IPS-18a (cell line): ENCODE measurements around the gene JMJD6.

Experiments
- H3K27ac ChIP-seq: one replicate; pipeline ENCODE4 v1.5.1; 2013; ENCODE audit warnings: low read length
- H3K27me3 ChIP-seq: one replicate; pipeline ENCODE4 v1.6.1; 2013; ENCODE audit warnings: mild to moderate bottlenecking, low read length; ENCODE audit not compliant: control insufficient read depth, insufficient read depth
- H3K36me3 ChIP-seq: one replicate; pipeline ENCODE4 v1.6.1; 2013; ENCODE audit warnings: low read depth, low read length; ENCODE audit not compliant: control insufficient read depth
- H3K4me1 ChIP-seq: one replicate; pipeline ENCODE4 v1.6.1; 2013; ENCODE audit warnings: low read depth, low read length; ENCODE audit not compliant: control insufficient read depth
- H3K4me3 ChIP-seq: one replicate; pipeline ENCODE4 v1.5.1; 2013; ENCODE audit warnings: low read length
- H3K9ac ChIP-seq: one replicate; pipeline ENCODE4 v1.6.1; 2013; ENCODE audit warnings: mild to moderate bottlenecking, low read length, moderate library complexity
- H3K9me3 ChIP-seq: one replicate; pipeline ENCODE4 v1.6.1; 2013; ENCODE audit warnings: low read depth, low read length; ENCODE audit not compliant: control insufficient read depth

The JMJD6 gene

GRCh38 chr17:76678330-76678729 lies 48.1 kb downstream of the JMJD6 start:
- no peak overlapping the region for H3K4me3 ChIP-seq
- H3K9me3 ChIP-seq, result no peaks in the 10 kb centered on the region
- peaks cover 2% of the 10 kb centered on the region for H3K4me1 ChIP-seq
- no peak overlapping the region for H3K9ac ChIP-seq
- no peaks in the 10 kb centered on the region for H3K36me3 ChIP-seq
- no peaks in the 10 kb centered on the region for H3K27me3 ChIP-seq
- H3K27ac ChIP-seq, result no peak overlapping the region

GRCh38 chr17:76677406-76677805 lies 49.0 kb downstream of the JMJD6 start:
- no peaks in the 10 kb centered on the region for H3K36me3 ChIP-seq
- H3K4me3 ChIP-seq, result no peak overlapping the region
- no peak overlapping the region for H3K27ac ChIP-seq
- H3K27me3 ChIP-seq, result no peaks in the 10 kb centered on the region
- no peak overlapping the region for H3K9ac ChIP-seq
- peaks cover 1% of the 10 kb centered on the region for H3K4me1 ChIP-seq
- H3K9me3 ChIP-seq, result no peaks in the 10 kb centered on the region

- Histone ChIP-seq H3K9me3 (no peaks in the 10 kb centered on the region), H3K4me3 (no peak overlapping the region), H3K9ac (no peak overlapping the region), H3K4me1 (peaks cover 3% of the 10 kb centered on the region), H3K27me3 (no peaks in the 10 kb centered on the region), H3K27ac (no peak overlapping the region), H3K36me3 (no peaks in the 10 kb centered on the region)
Measured at GRCh38 chr17:76676629-76677028, 49.8 kb downstream of the JMJD6 start.

- Histone ChIP-seq H3K4me3 (no peak overlapping the region), H3K9ac (no peak overlapping the region), H3K36me3 (no peaks in the 10 kb centered on the region), H3K27me3 (no peaks in the 10 kb centered on the region), H3K9me3 (no peaks in the 10 kb centered on the region), H3K4me1 (peaks cover 8% of the 10 kb centered on the region), H3K27ac (no peak overlapping the region)
Measured at GRCh38 chr17:76675648-76676047, 50.8 kb downstream of the JMJD6 start.

- H3K27ac ChIP-seq, result no peak overlapping the region
- no peaks in the 10 kb centered on the region for H3K36me3 ChIP-seq
- no peaks in the 10 kb centered on the region for H3K27me3 ChIP-seq
- no peaks in the 10 kb centered on the region for H3K9me3 ChIP-seq
- H3K4me3 ChIP-seq, result no peak overlapping the region
- no peak overlapping the region for H3K9ac ChIP-seq
- H3K4me1 ChIP-seq, result peaks cover 12% of the 10 kb centered on the region
Measured at GRCh38 chr17:76674600-76674999, 51.8 kb downstream of the JMJD6 start.

- peaks cover 12% of the 10 kb centered on the region for H3K4me1 ChIP-seq
- H3K36me3 ChIP-seq, result no peaks in the 10 kb centered on the region
- no peak overlapping the region for H3K9ac ChIP-seq
- no peaks in the 10 kb centered on the region for H3K27me3 ChIP-seq
- no peak overlapping the region for H3K27ac ChIP-seq
- H3K4me3 ChIP-seq, result no peak overlapping the region
- no peaks in the 10 kb centered on the region for H3K9me3 ChIP-seq
Measured at GRCh38 chr17:76673729-76674128, 52.7 kb downstream of the JMJD6 start.

- H3K4me1 ChIP-seq, result peaks cover 12% of the 10 kb centered on the region
- no peaks in the 10 kb centered on the region for H3K27me3 ChIP-seq
- H3K9ac ChIP-seq, result no peak overlapping the region
- no peaks in the 10 kb centered on the region for H3K36me3 ChIP-seq
- H3K9me3 ChIP-seq, result no peaks in the 10 kb centered on the region
- H3K27ac ChIP-seq, result no peak overlapping the region
- H3K4me3 ChIP-seq, result peak overlapping the region; percentile 73
Measured at GRCh38 chr17:76672892-76673291, 53.5 kb downstream of the JMJD6 start.

GRCh38 chr17:76672270-76672851 lies 54.0 kb downstream of the JMJD6 start:
- peaks cover 12% of the 10 kb centered on the region for H3K4me1 ChIP-seq
- peak overlapping the region; percentile 78 for H3K9ac ChIP-seq
- no peaks in the 10 kb centered on the region for H3K36me3 ChIP-seq
- no peaks in the 10 kb centered on the region for H3K9me3 ChIP-seq
- peak overlapping the region; percentile 73 for H3K4me3 ChIP-seq
- H3K27me3 ChIP-seq, result no peaks in the 10 kb centered on the region
- H3K27ac ChIP-seq, result peak overlapping the region; percentile 19

GRCh38 chr17:76671912-76672262 lies 54.5 kb downstream of the JMJD6 start:
- Histone ChIP-seq H3K27ac (peak overlapping the region; percentile 19), H3K9ac (peak overlapping the region; percentile 78), H3K36me3 (no peaks in the 10 kb centered on the region), H3K27me3 (no peaks in the 10 kb centered on the region), H3K4me1 (peaks cover 12% of the 10 kb centered on the region), H3K4me3 (peak overlapping the region; percentile 73), H3K9me3 (no peaks in the 10 kb centered on the region)

- Histone ChIP-seq H3K36me3 (no peaks in the 10 kb centered on the region), H3K9ac (peak overlapping the region; percentile 78), H3K27me3 (no peaks in the 10 kb centered on the region), H3K4me3 (peak overlapping the region; percentile 73), H3K9me3 (no peaks in the 10 kb centered on the region), H3K4me1 (peaks cover 12% of the 10 kb centered on the region), H3K27ac (peak overlapping the region; percentile 49)
Measured at GRCh38 chr17:76671123-76671911, 55.1 kb downstream of the JMJD6 start.

- H3K36me3 ChIP-seq, result no peaks in the 10 kb centered on the region
- no peaks in the 10 kb centered on the region for H3K27me3 ChIP-seq
- peak overlapping the region; percentile 47 for H3K9ac ChIP-seq
- H3K27ac ChIP-seq, result peak overlapping the region; percentile 49
- peaks cover 12% of the 10 kb centered on the region for H3K4me1 ChIP-seq
- H3K9me3 ChIP-seq, result no peaks in the 10 kb centered on the region
- H3K4me3 ChIP-seq, result peak overlapping the region; percentile 73
Measured at GRCh38 chr17:76670718-76671122, 55.7 kb downstream of the JMJD6 start.
